ENCODE measurements around the gene WDR75. TPM values are rescaled to one million over a fixed set of nuclear protein-coding genes. Genes with fewer than 3 reads are reported as not detected.
"Not testable (repeated sequence)": the region's sequence is repeated elsewhere in the genome, so short reads cannot be mapped to it uniquely, and the experiment has no call there.

The WDR75 gene
- 15.1 TPM for total RNA-seq
- long read RNA-seq, transcript WDR75-201 (21 exons, 2,701 nt) = major isoform, 13 of 15 reads
- long read RNA-seq, partial matches to known transcripts = 2 of 15 reads
- long read RNA-seq, other reads (novel, unspliced or antisense) = 0 of 15 reads

GRCh38 chr2:189440947-189441708 is at the start of gene WDR75:
Gene WDR75, plus strand, starts transcription at chr2:189441474. Its CDS starts 19 bp downstream, at chr2:189441493.
- intact Hi-C loops (cut with micrococcal nuclease) = no loop called here
- DNase-seq (peak; percentile 93), ATAC-seq (peak; percentile 99)

- intact Hi-C loops (cut with micrococcal nuclease) = no loop called here
- peak; percentile 47 for ATAC-seq
- no peak for DNase-seq
Measured at GRCh38 chr2:189393440-189394111, 47.7 kb upstream of the WDR75 start.

- DNase-seq = no peak
- no peak for ATAC-seq
- intact Hi-C loops (cut with micrococcal nuclease) = no loop called here
Measured at GRCh38 chr2:189394525-189394924, 46.7 kb upstream of the WDR75 start.

- ATAC-seq (no peak), DNase-seq (no peak)
Measured at GRCh38 chr2:189402932-189403331, 38.3 kb upstream of the WDR75 start.

GRCh38 chr2:189406586-189407233 is 34.6 kb upstream of the WDR75 start:
- DNase-seq (no peak), ATAC-seq (no peak)
- intact Hi-C loops (cut with micrococcal nuclease) = loop anchor here (5.0 kb wide), 1 partner anchor 879 kb away; no protein-coding TSS in a partner anchor

More at GRCh38 chr2:189402932-189403331, 38.3 kb upstream of the WDR75 start:
- intact Hi-C loops (cut with micrococcal nuclease) = no loop called here

GRCh38 chr2:189407281-189408209 is 33.7 kb upstream of the WDR75 start:
- ATAC-seq = no peak
- no peak for DNase-seq
- intact Hi-C loops (cut with micrococcal nuclease) = loop anchor here (5.0 kb wide), 1 partner anchor 880 kb away; no protein-coding TSS in a partner anchor

- intact Hi-C loops (cut with micrococcal nuclease) = loop anchor here (5.0 kb wide), 1 partner anchor 881 kb away; no protein-coding TSS in a partner anchor
- DNase-seq = no peak
- ATAC-seq = no peak
Measured at GRCh38 chr2:189408294-189408693, 33.0 kb upstream of the WDR75 start.

- DNase-seq (no peak), ATAC-seq (no peak)
- intact Hi-C loops (cut with micrococcal nuclease) = loop anchor here (5.0 kb wide), 1 partner anchor 882 kb away; no protein-coding TSS in a partner anchor
Measured at GRCh38 chr2:189409131-189409530, 32.1 kb upstream of the WDR75 start.

GRCh38 chr2:189409647-189410046 is 31.6 kb upstream of the WDR75 start:
- ATAC-seq = no peak
- no peak for DNase-seq
- intact Hi-C loops (cut with micrococcal nuclease) = loop anchor here (5.0 to 10.0 kb wide), 2 partner anchors 315 to 882 kb away; no protein-coding TSS in a partner anchor

GRCh38 chr2:189411860-189412259 is 29.4 kb upstream of the WDR75 start:
- intact Hi-C loops (cut with micrococcal nuclease) = loop anchor here (10.0 kb wide), 1 partner anchor 317 kb away; no protein-coding TSS in a partner anchor
- ATAC-seq = peak; percentile 90
- DNase-seq = no peak

- ATAC-seq (peak; percentile 71), DNase-seq (no peak)
- intact Hi-C loops (cut with micrococcal nuclease) = loop anchor here (10.0 kb wide), 1 partner anchor 318 kb away; no protein-coding TSS in a partner anchor
Measured at GRCh38 chr2:189412330-189412953, 28.8 kb upstream of the WDR75 start.

- intact Hi-C loops (cut with micrococcal nuclease) = loop anchor here (10.0 kb wide), 1 partner anchor 318 kb away; no protein-coding TSS in a partner anchor
- ATAC-seq (no peak), DNase-seq (no peak)
Measured at GRCh38 chr2:189413249-189413648, 28.0 kb upstream of the WDR75 start.

- no peak for DNase-seq
- no peak for ATAC-seq
- intact Hi-C loops (cut with micrococcal nuclease) = no loop called here
Measured at GRCh38 chr2:189421644-189422043, 19.6 kb upstream of the WDR75 start.

GRCh38 chr2:189424961-189425360 is 16.3 kb upstream of the WDR75 start:
- DNase-seq (no peak), ATAC-seq (no peak)
- intact Hi-C loops (cut with micrococcal nuclease) = no loop called here

- ATAC-seq (no peak), DNase-seq (no peak)
- intact Hi-C loops (cut with micrococcal nuclease) = no loop called here
Measured at GRCh38 chr2:189425676-189426075, 15.6 kb upstream of the WDR75 start.

GRCh38 chr2:189426886-189427285 is 14.4 kb upstream of the WDR75 start:
- ATAC-seq (no peak), DNase-seq (no peak)
- intact Hi-C loops (cut with micrococcal nuclease) = no loop called here

- no peak for DNase-seq
- intact Hi-C loops (cut with micrococcal nuclease) = no loop called here
- ATAC-seq = no peak
Measured at GRCh38 chr2:189427872-189428271, 13.4 kb upstream of the WDR75 start.

- intact Hi-C loops (cut with micrococcal nuclease); DNase-seq; ATAC-seq: not testable (repeated sequence)
Measured at GRCh38 chr2:189430448-189430847, 10.8 kb upstream of the WDR75 start.
